B cell (primary cell): ENCODE data around the gene RBBP7. TPM values are rescaled to one million over a fixed set of nuclear protein-coding genes. Genes with fewer than 3 reads are reported as not detected.
A peak's percentile ranks its signal among the peaks of the same experiment; 100 is the strongest.

Experiments used
- ATAC-seq: fragments of 200-7000 bp; cut with Tn5 transposase; one replicate; pipeline ENCODE4 v1.10.0; 2021; ENCODE audit warnings: low read depth, mild to moderate bottlenecking, moderate number of reproducible peaks, moderate library complexity
- CTCF ChIA-PET: fragments of 350-600 bp; sonication (Branson Sonifier 250); formaldehyde crosslinking; loops from one replicate; lab custom pipeline; 2021; ENCODE audit warnings: antibody characterized with exemption, inconsistent platforms; lab: Charles Lee
- POLR2A ChIA-PET: fragments of 350-600 bp; sonication (Branson Sonifier 250); formaldehyde crosslinking; loops from one replicate; lab custom pipeline; 2021; ENCODE audit warnings: antibody characterized with exemption; lab: Charles Lee
- DNase-seq: peaks from one replicate; pipeline ENCODE4 v3.0.0; 2013
- H2AFZ ChIP-seq: 2 replicates; pipeline ENCODE4 v1.6.1; 2012; ENCODE audit warnings: mild to moderate bottlenecking, low read depth, low read length; ENCODE audit not compliant: insufficient read depth, poor library complexity, severe bottlenecking
- H3K27ac ChIP-seq, 2 donors: 1 replicate in 1 of 2; 2 replicates in 1 of 2; pipeline ENCODE4 v1.5.1; 2012 to 2013; ENCODE audit warnings: low read length in 2 of 2, mild to moderate bottlenecking in 2 of 2, moderate library complexity in 1 of 2
- H3K27me3 ChIP-seq, 4 experiments: fragments of 200-600 bp in 1 of 4; sonication (generic) in 1 of 4; replicated peaks in 1 of 4; 1 replicate in 2 of 4; 2 replicates in 2 of 4; pipeline versions ENCODE4 v1.6.1 to v1.7.0; 2013 to 2016; ENCODE audit warnings: low read length in 3 of 4, mild to moderate bottlenecking in 2 of 4, mixed read lengths in 1 of 4, moderate library complexity in 1 of 4; ENCODE audit not compliant: insufficient read depth in 4 of 4, control insufficient read depth in 3 of 4; ENCODE audit errors: control extremely low read depth in 1 of 4
- H3K36me3 ChIP-seq, 2 experiments: replicated peaks in 1 of 2; 1 replicate in 1 of 2; 2 replicates in 1 of 2; pipeline versions ENCODE4 v1.6.1 to v1.7.1; 2013; ENCODE audit warnings: low read length in 1 of 2; ENCODE audit not compliant: insufficient read depth in 2 of 2, control insufficient read depth in 1 of 2; ENCODE audit errors: control extremely low read depth in 1 of 2, extremely low read depth in 1 of 2
- H3K4me1 ChIP-seq, 2 donors: fragments of 200-600 bp in 1 of 2; sonication (generic) in 1 of 2; 1 replicate in 1 of 2; 2 replicates in 1 of 2; pipeline versions ENCODE4 v1.5.1 to v1.6.1; 2013 to 2017; ENCODE audit warnings: low read length in 2 of 2; ENCODE audit not compliant: control insufficient read depth in 2 of 2, insufficient read depth in 2 of 2
- H3K4me2 ChIP-seq: replicated peaks from 2 replicates; pipeline ENCODE3; 2012; ENCODE audit warnings: mild to moderate bottlenecking, low read depth, low read length; ENCODE audit not compliant: poor library complexity, severe bottlenecking
- H3K4me3 ChIP-seq, 5 experiments: fragments of 200-600 bp in 1 of 5; sonication (generic) in 1 of 5; 1 replicate in 3 of 5; 2 replicates in 2 of 5; pipeline versions ENCODE4 v1.5.1 to v1.7.0; 2011 to 2016; ENCODE audit warnings: low read length in 4 of 5, mild to moderate bottlenecking in 4 of 5, low read depth in 2 of 5, control low read depth in 1 of 5, moderate library complexity in 1 of 5; ENCODE audit not compliant: insufficient read depth in 1 of 5; ENCODE audit errors: control extremely low read depth in 1 of 5, extremely low read depth in 1 of 5
- H3K79me2 ChIP-seq: fragments of 200-600 bp; sonication (generic); one replicate; pipeline ENCODE4 v1.6.0; 2016; ENCODE audit warnings: low read length; ENCODE audit not compliant: control insufficient read depth, insufficient read depth
- H3K9ac ChIP-seq: fragments of 200-600 bp; sonication (generic); 2 replicates; pipeline ENCODE4 v1.6.1; 2017; ENCODE audit warnings: mild to moderate bottlenecking, low read length, moderate library complexity
- H3K9me3 ChIP-seq, 3 donors: one replicate each; pipeline versions ENCODE4 v1.6.1 to v1.7.1; 2013; ENCODE audit warnings: low read length in 2 of 3; ENCODE audit not compliant: control insufficient read depth in 2 of 3, insufficient read depth in 1 of 3; ENCODE audit errors: control extremely low read depth in 1 of 3
- H4K20me1 ChIP-seq: 2 replicates; pipeline ENCODE4 v1.6.0; 2012; ENCODE audit warnings: mild to moderate bottlenecking, low read length; ENCODE audit not compliant: insufficient read depth, control insufficient read depth, poor library complexity, severe bottlenecking
- H3K27ac Mint-ChIP-seq: one replicate; pipeline ENCODE4 v1.8.0; 2021; ENCODE audit warnings: mixed read lengths
- H3K27me3 Mint-ChIP-seq: one replicate; pipeline ENCODE4 v1.8.0; 2021; ENCODE audit warnings: mixed read lengths
- H3K4me1 Mint-ChIP-seq: one replicate; pipeline ENCODE4 v1.8.0; 2021; ENCODE audit warnings: mixed read lengths
- H3K4me3 Mint-ChIP-seq: one replicate; pipeline ENCODE4 v1.8.0; 2021; ENCODE audit warnings: mixed read lengths
- H3K9me3 Mint-ChIP-seq: one replicate; pipeline ENCODE4 v1.8.0; 2022; ENCODE audit warnings: mixed read lengths; ENCODE audit not compliant: insufficient read depth
- EZH2 ChIP-seq: IDR thresholded peaks from 2 replicates; pipeline ENCODE4 v1.6.1; 2012; ENCODE audit warnings: borderline replicate concordance, low read depth, mild to moderate bottlenecking, moderate library complexity, low read length; ENCODE audit not compliant: insufficient read depth, poor library complexity, severe bottlenecking
- WGBS: methylation state at CpG from one replicate; pipeline ENCODE4 v1.1.5; 2013; ENCODE audit warnings: missing lambda C conversion rate; ENCODE audit not compliant: insufficient coverage; 5-methylcytosine and 5-hydroxymethylcytosine counted together
- intact Hi-C: fragments of 100-400 bp; cut with micrococcal nuclease; formaldehyde crosslinking; loops from one replicate; pipeline ENCODE4 v1.10.0; 2022
- polyA plus RNA-seq: library from polyadenylated mRNA; depleted of rRNA; stranded (reverse); fragments of >200 nt; gene quantifications from 2 replicates; pipeline ENCODE4 v1.2.3, GENCODE V29; 2012
- total RNA-seq, 2 donors: library from RNA; stranded (reverse); fragments of 120-200 nt in 1 of 2; gene quantifications; 1 replicate in 1 of 2; 2 replicates in 1 of 2; pipeline versions ENCODE4 v1.2.3 to v1.2.4, GENCODE V29; 2013 to 2022
- TF ChIP-seq, protein P1 (sequence below): fragments of 200-600 bp; IDR thresholded peaks from one replicate; pipeline ENCODE4 v1.8.0; 2022; ENCODE audit warnings: antibody characterized with exemption, mild to moderate bottlenecking

Gene RBBP7
- total and polyA plus RNA-seq, 2 donors (not counting 1 experiment from before 2014, with no cell fraction given): 74.6 to 106 TPM

DNA sequence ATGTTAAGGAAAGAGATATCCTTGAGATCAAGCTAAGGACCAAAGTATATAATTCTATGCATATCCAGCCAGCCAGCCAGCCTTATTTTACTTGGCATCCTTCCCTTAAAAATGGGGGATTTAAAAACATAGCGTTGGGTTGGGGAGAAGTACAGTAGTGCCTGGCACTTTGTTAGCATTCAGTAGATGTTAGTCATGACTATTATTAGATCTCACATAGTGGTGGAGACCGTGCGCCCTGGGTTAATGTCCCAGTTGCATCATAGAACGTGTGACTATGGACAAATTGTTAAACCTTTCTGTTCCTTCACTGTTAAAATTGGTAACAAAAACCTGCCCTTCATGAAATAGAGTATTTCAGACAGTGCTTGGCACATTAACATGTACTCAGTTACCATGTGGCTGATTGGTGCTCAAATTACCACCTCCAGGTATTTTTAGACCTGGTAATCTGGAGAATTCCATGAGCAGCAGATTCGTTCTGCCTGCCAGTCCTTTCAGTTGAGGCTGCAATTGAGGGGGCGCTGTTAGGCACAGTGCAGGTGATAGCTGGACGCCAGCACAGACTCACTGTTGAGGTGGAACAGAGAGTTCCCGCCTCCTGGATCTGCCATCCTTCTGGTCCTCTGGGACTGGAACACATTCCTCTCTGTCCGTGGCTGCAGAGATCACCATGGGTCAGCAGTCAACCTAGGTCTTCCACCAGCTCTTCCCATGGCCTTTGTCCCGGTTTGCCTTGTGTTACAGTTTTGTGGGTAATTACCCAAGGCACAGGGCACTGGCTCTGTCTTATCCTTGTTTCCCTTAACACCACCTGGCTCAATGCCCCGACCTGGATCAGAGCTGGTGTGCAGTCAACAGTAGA is 31.7 kb downstream of the RBBP7 start:
- ChIA-PET POLR2A (no interaction called here), CTCF (interaction anchor here (1.0 to 1.2 kb wide), 2 partner anchors 47 to 208 kb away, joined by 3 read pairs; no protein-coding TSS in a partner anchor)
- Histone ChIP-seq H3K79me2 (no peaks in the 10 kb centered on the region), H3K4me1 (no peaks in the 10 kb centered on the region), H3K9me3 (no peaks in the 10 kb centered on the region), H3K36me3 (peaks cover 0 to 8% of the 10 kb centered on the region in 2 experiments), H3K27ac (no peak overlapping the region), H3K4me3 (no peak overlapping the region), H2AFZ (no peak overlapping the region), H3K4me2 (no peak overlapping the region), H3K27me3 (no peaks in the 10 kb centered on the region), H3K9ac (no peak overlapping the region), H4K20me1 (no peaks in the 10 kb centered on the region)
- Mint-ChIP-seq H3K27ac (no peak overlapping the region), H3K9me3 (no peaks in the 10 kb centered on the region), H3K4me1 (no peaks in the 10 kb centered on the region), H3K4me3 (no peak overlapping the region), H3K27me3 (no peaks in the 10 kb centered on the region)
- intact Hi-C loops: no loop called here
- DNase-seq (no peak), ATAC-seq (no peak)
- TF ChIP-seq, protein P1, sequence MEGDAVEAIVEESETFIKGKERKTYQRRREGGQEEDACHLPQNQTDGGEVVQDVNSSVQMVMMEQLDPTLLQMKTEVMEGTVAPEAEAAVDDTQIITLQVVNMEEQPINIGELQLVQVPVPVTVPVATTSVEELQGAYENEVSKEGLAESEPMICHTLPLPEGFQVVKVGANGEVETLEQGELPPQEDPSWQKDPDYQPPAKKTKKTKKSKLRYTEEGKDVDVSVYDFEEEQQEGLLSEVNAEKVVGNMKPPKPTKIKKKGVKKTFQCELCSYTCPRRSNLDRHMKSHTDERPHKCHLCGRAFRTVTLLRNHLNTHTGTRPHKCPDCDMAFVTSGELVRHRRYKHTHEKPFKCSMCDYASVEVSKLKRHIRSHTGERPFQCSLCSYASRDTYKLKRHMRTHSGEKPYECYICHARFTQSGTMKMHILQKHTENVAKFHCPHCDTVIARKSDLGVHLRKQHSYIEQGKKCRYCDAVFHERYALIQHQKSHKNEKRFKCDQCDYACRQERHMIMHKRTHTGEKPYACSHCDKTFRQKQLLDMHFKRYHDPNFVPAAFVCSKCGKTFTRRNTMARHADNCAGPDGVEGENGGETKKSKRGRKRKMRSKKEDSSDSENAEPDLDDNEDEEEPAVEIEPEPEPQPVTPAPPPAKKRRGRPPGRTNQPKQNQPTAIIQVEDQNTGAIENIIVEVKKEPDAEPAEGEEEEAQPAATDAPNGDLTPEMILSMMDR: no peak
- no peak for TF ChIP-seq EZH2
- WGBS: 77% methylated on average over 4 of the region's 11 CpGs

DNA sequence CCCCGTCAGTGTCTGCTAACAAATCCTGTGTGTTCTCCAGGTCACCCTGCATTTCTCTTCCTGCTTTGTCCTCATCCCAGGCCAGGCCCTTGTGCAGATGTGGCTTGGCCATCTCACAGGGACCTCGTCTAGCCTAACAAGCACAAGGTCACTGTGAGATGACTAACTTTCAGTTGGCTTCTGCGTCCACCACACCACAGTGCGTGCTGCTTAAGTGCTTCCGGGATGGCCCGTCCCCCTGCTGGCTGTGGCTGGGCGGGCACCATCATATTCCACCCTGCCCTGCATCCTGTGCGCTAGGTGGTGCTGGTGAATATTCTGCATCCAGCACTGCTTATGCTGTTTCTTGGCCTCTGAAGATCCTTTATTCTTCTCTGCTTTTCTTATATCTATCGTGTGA is 33.8 kb downstream of the RBBP7 start:
- DNase-seq (peak; percentile 16), ATAC-seq (peak; percentile 45)
- Histone ChIP-seq H2AFZ (no peak overlapping the region), H3K4me2 (no peak overlapping the region), H3K4me1 (no peaks in the 10 kb centered on the region), H3K4me3 (no peak overlapping the region), H3K36me3 (peaks cover 0 to 5% of the 10 kb centered on the region in 2 experiments), H3K9me3 (no peaks in the 10 kb centered on the region), H3K27ac (no peak overlapping the region), H3K27me3 (no peaks in the 10 kb centered on the region), H3K79me2 (no peaks in the 10 kb centered on the region), H4K20me1 (no peaks in the 10 kb centered on the region), H3K9ac (no peak overlapping the region)
- Mint-ChIP-seq H3K4me1 (no peaks in the 10 kb centered on the region), H3K4me3 (no peak overlapping the region), H3K9me3 (no peaks in the 10 kb centered on the region), H3K27me3 (no peaks in the 10 kb centered on the region), H3K27ac (peak overlapping the region; percentile 37)
- intact Hi-C loops: no loop called here
- WGBS: 62% methylated on average over 5 of the region's 9 CpGs
- no peak for TF ChIP-seq EZH2
- TF ChIP-seq, protein P1: peak; percentile 20
- ChIA-PET CTCF (no interaction called here), POLR2A (no interaction called here)
